Activated gamma-delta T cell treated with anti-CD3 and anti-CD28 coated beads, Interleukin-2, amount 50 U/mL, for 16 hours (primary cell): ENCODE data around the gene SDR42E1.

ENCODE experiments used
- DNase-seq: peaks from one replicate; pipeline ENCODE4 v3.0.0-alpha.2; 2020; ENCODE audit warnings: low read depth

The SDR42E1 gene, protein sequence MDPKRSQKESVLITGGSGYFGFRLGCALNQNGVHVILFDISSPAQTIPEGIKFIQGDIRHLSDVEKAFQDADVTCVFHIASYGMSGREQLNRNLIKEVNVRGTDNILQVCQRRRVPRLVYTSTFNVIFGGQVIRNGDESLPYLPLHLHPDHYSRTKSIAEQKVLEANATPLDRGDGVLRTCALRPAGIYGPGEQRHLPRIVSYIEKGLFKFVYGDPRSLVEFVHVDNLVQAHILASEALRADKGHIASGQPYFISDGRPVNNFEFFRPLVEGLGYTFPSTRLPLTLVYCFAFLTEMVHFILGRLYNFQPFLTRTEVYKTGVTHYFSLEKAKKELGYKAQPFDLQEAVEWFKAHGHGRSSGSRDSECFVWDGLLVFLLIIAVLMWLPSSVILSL

DNA sequence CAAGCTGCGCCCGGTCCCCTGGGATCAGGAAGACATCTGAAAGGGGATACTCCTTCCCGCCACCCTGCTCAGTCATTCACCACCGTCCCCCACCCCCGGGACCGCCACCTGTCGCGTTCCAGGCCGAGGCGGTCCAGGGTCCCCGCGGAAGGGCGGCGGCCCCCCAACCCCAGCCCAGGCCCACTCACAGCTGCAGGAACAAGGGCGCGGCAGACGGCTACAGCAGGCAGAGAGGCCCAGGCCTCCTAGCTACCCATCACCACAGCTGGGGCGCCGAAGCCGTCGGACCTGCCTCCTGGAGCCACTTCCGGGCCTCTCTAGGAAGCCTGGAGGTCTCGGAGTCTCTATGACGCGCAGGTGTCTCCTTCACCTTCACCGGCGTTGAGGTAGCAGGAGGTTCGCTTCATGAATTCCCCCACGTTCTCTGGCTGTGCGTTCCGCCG, at the start of gene SDR42E1:
Gene SDR42E1 (minus strand): TSS at position 272 of the 443 bp plus-strand sequence. CDS start 10,612 bp downstream, outside the sequence.
- peak; percentile 38 for DNase-seq

GRCh38 chr16:82059983-82060421, 48.7 kb upstream of the SDR42E1 start:
- no peak for DNase-seq

GRCh38 chr16:82059161-82059982, 48.1 kb upstream of the SDR42E1 start:
- DNase-seq: no peak

DNA sequence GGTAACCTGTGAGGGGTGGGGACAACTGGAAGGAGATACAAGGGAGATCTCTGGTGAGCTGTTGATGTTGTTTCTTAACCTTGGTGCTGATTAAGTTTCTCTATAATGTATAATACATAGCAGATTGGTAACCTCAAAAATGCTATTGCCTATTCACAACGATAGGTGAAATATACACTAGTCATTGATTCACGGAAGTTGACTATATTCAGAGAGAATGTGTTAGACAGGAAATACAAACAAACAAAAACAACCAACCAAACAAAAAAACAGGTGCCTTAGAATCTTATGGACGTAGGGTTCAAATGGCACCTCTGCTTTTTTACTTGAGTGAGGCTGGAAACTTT, 45.3 kb upstream of the SDR42E1 start:
- DNase-seq: no peak

- no peak for DNase-seq
Observed at GRCh38 chr16:82055728-82056549, 44.7 kb upstream of the SDR42E1 start.

GRCh38 chr16:82055117-82055516, 43.8 kb upstream of the SDR42E1 start:
- no peak for DNase-seq

- no peak for DNase-seq
Observed at GRCh38 chr16:82051656-82052055, 40.4 kb upstream of the SDR42E1 start.

- DNase-seq: no peak
Observed at GRCh38 chr16:82050909-82051357, 39.7 kb upstream of the SDR42E1 start.

GRCh38 chr16:82050506-82050905, 39.2 kb upstream of the SDR42E1 start:
- no peak for DNase-seq

- no peak for DNase-seq
Observed at GRCh38 chr16:82049484-82049883, 38.2 kb upstream of the SDR42E1 start.

- DNase-seq: no peak
Observed at GRCh38 chr16:82047787-82048186, 36.5 kb upstream of the SDR42E1 start.

DNA sequence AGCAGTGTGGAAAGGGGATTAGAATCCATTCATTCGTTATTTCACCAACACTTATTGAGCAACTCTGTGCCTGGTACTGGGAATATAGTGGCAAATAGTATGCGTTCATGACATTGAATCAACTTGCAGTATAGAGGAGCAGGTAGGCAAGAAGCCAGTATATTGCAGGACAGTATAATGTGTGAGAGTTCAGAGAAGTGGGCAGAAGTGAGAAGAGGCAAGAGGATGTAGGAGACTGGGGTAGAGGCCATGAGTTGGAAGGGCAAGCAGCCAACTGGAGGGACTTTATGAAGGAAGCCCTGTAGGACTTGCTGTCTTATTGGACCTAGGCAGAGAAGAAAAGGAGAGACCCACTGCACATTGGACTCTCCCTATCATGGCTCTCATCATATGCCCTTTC, 36.1 kb upstream of the SDR42E1 start:
- DNase-seq: no peak

- no peak for DNase-seq
Observed at GRCh38 chr16:82046941-82047340, 35.7 kb upstream of the SDR42E1 start.

- DNase-seq: no peak
Observed at GRCh38 chr16:82046541-82046940, 35.3 kb upstream of the SDR42E1 start.

GRCh38 chr16:82045465-82045864, 34.2 kb upstream of the SDR42E1 start:
- no peak for DNase-seq

GRCh38 chr16:82044585-82044911, 33.3 kb upstream of the SDR42E1 start:
- DNase-seq: no peak

DNA sequence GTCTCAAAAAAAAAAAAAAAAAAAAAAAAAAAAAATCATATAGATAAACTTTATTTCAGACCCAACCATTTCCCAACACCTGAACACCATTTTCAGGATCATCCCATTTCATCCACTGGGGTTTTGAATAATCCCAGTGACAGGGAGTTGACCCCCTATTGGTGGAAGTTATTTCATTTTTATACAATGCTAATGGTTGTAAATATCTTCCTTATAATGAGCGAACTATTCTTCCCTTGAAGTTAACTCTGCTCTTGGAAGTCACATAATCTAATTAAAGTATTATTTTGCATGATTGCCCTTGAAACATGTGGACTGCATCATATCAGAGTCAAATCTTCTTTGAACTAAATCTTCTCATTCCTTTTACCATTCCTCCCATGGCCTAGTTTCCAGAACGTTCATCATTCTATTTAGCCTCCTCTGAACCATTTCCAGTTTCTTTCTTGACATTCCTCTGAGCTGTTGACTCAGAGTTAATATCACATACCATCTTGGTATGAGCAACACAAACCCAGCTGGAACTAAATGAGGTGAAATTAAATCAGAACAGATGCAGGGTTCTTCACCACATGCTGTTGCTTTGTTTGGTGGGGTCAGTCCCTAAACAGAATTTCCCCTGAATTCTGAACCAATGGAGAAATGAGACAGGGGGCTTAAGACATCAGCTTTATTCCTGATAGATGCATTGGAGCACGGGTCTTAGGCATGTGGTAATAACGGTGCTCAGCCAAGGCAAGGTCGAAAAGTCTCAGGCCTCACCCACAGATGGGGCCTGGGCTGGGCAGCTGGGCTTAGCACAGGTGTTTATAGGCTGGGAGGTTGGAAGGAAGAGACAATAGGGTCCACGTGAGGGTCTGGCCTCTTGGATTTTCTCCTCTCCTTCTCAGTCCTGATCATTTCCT, 32.7 kb upstream of the SDR42E1 start:
- DNase-seq: no peak

DNA sequence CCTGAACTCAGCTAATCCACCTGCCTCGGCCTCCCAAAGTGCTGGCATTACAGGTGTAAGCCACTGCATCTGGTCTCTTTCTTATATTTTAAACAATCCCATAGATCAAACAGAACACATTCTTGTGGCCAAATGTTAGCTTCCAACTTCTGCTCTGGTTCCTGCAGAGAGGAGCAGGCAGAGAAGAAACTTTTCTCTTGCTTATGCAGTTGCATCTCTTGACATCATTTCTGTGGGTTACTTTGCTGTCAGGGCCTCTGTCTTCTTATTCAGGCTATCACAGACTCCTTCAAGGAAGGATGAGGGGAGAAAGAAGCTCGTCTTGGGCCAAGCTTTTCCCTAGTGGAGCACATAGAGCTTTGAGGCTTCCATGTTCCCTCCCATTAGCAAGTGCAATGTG, 31.6 kb upstream of the SDR42E1 start:
- DNase-seq: no peak

DNA sequence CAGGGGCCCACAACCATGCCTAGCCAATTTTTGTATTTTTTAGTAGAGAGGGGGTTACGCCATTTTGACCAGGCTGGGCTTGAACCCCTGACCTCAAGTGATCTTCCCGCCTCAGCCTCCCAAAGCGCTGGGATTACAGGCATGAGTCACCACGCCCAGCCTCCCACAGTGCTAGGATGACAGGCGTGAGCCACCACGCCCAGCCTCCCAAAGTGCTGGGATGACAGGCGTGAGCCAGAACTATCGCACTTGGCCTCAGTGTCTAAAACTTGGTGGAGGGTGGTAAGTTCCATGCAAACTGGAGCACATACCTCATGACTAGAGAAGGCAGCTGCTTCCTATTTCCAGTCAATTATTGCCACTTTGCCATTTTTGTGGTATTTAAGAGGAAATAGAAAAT, 30.9 kb upstream of the SDR42E1 start:
- no peak for DNase-seq

GRCh38 chr16:82041542-82041941, 30.3 kb upstream of the SDR42E1 start:
- no peak for DNase-seq

GRCh38 chr16:82040296-82040695, 29.0 kb upstream of the SDR42E1 start:
- DNase-seq: no peak
